Omental fat pad (tissue), 4 donors: ENCODE measurements around the gene MCOLN3. TPM values are rescaled to one million over a fixed set of nuclear protein-coding genes. Genes with fewer than 3 reads are reported as not detected.

ENCODE experiments used
- ATAC-seq: fragments of 150-250 bp; one replicate; pipeline ENCODE4 v1.9.1; 2016; ENCODE audit warnings: mild to moderate bottlenecking, moderate library complexity; ENCODE audit not compliant: low FRiP score
- DNase-seq: peaks from one replicate; pipeline ENCODE4 v3.0.0-alpha.2; 2019; ENCODE audit warnings: low spot score
- total RNA-seq, 4 donors: library from RNA; depleted of rRNA; stranded (reverse); fragments of >200 nt; gene quantifications; one replicate each; pipeline ENCODE4 v1.1.0, GENCODE V29; 2016
- TF ChIP-seq, protein P1 (sequence below), 3 donors: fragments of 450-650 bp; IDR thresholded peaks; one replicate each; pipeline ENCODE4 v1.5.1; 2016 to 2017; ENCODE audit warnings: antibody characterized with exemption in 3 of 3, mild to moderate bottlenecking in 3 of 3, moderate library complexity in 2 of 3

MCOLN3 gene
- total RNA-seq, 4 donors from 2014 or later: 4.9 to 29.2 (median 6.5) TPM

GRCh38 chr1:85049735-85050166 is 1.5 kb upstream of the MCOLN3 start:
- no peak for DNase-seq
- ATAC-seq: no peak
- TF ChIP-seq, protein P1, sequence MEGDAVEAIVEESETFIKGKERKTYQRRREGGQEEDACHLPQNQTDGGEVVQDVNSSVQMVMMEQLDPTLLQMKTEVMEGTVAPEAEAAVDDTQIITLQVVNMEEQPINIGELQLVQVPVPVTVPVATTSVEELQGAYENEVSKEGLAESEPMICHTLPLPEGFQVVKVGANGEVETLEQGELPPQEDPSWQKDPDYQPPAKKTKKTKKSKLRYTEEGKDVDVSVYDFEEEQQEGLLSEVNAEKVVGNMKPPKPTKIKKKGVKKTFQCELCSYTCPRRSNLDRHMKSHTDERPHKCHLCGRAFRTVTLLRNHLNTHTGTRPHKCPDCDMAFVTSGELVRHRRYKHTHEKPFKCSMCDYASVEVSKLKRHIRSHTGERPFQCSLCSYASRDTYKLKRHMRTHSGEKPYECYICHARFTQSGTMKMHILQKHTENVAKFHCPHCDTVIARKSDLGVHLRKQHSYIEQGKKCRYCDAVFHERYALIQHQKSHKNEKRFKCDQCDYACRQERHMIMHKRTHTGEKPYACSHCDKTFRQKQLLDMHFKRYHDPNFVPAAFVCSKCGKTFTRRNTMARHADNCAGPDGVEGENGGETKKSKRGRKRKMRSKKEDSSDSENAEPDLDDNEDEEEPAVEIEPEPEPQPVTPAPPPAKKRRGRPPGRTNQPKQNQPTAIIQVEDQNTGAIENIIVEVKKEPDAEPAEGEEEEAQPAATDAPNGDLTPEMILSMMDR (IDR thresholded peaks at IDR 0.05): no peak

DNA sequence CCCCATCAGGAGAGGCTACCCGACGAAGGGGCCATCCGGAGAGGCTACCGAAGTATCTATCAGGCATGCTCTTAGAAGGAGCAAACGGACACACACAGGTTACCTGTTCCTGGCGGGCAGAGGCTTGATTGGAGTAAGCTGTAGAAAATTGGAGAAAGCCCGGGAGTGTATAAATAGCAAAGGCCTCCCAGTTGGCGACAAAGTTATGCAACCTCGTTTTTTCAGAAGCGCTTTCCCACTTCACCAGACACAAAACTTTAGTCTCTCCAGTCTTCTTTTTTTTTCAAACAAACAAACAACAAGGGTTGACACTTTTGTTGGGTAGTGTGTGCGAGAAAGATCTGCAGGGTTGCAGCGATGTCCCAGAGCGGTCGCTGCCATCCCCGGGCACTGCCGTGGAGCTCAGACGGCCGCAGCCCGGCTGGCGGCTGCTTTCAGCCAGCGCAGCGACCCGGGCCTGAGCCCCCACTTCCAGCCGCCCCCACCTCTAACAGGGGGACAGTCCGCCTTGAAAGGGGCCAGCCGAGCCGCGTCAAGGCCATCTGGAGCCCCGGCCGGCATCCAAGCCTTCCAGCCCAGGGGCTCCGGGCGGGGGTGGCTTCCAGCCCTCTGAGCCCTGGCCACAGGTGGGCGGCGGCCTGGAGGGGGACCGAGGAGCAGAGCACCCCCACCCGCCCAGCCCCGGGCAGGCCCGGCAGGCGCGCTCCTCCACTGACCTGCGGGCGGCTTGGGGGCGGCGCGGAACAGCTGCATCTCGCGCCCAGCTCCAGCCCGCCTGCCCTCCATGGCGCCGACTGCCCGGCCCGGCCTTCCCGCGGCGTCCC is 616 bp downstream of the MCOLN3 start:
- ATAC-seq (peak; percentile 75), DNase-seq (no peak)
- TF ChIP-seq, protein P1 (IDR thresholded peaks at IDR 0.05): no peak

DNA sequence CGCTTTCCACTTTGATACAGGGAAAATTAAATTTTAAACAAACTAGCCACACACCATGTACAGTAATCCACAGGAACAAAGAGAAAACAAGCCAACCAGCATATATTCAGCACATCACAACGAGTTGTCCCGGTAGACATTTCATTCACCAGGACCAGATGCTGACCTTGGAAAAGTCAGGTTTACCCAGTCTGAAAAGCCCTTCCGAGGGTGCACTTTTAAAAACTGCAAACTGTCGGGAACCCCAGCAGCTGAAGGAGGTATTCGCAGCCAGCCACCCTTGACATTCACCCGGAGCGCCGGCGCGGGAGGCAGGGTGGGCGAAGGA is 1.2 kb downstream of the MCOLN3 start:
- ATAC-seq: no peak

DNA sequence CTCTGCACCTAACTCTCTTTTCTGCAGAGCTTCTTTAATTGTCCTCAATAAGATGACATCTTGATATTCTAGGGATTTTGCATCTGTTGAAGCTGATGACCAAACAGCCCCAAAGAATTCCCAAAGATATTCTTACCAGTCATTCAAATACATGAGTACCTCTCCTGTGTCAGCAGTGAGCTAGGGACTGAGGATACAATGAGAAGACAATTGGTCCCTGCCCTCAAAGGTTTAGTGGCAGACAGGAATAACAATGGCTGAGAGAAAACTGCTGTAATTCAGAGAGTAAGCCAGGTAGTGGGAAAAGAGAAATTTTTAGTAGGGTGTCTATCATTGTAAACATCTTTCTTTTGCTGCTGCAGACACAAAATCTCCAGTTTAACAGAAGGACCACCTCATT is 5.9 kb downstream of the MCOLN3 start:
- TF ChIP-seq, protein P1 (IDR thresholded peaks at IDR 0.05): no peak
- no peak for DNase-seq
- ATAC-seq: no peak

More for the DNA sequence above, 1.2 kb downstream of the MCOLN3 start:
- TF ChIP-seq, protein P1 (IDR thresholded peaks at IDR 0.05): no peak
- DNase-seq: no peak

- TF ChIP-seq, protein P1 (IDR thresholded peaks at IDR 0.05): no peak
- DNase-seq (no peak), ATAC-seq (no peak)
Measured at GRCh38 chr1:85041793-85042192, 6.5 kb downstream of the MCOLN3 start.

DNA sequence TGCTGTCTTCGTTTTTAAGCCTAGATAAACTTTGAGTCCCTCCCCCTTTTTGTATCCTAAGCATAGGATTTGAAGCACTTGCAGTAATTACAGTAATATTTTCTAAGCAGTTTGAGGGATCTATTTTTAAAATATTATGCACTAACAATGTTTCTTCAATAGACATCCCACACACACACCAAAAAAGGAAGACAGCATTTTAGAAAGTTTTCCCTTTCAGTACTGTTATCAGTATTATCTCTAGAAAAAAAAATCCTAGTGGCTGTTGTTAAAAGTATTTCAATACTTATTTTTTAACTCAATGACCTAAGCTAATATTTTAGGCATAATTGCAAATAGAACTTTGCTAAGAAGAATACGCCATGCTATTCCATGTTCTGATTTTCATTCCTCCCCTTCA is 15.1 kb downstream of the MCOLN3 start:
- TF ChIP-seq, protein P1 (IDR thresholded peaks at IDR 0.05): no peak
- ATAC-seq: no peak
- no peak for DNase-seq

DNA sequence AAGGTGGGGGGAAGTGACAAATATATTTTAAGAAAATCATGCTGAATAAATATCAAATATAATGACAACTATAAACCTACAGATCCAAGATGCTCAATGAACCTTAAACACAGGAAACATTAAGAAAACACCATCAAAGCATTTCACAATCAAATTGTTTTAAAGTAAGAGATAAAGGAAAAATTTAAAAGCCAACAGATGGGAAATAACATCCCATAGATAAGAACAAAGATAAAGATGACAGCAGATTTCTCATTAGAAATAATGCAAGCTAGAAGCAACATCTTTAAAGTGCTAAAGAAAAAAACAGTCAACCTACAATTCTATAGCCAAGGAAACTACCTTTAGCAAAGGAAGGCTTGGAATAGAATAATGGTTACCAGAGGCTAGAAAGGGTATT is 17.8 kb downstream of the MCOLN3 start:
- TF ChIP-seq, protein P1 (IDR thresholded peaks at IDR 0.05): no peak
- DNase-seq: no peak
- ATAC-seq: no peak
